Mucosa of descending colon (tissue), 3 donors: Measurements from ENCODE around the gene TBX10. TPM values are rescaled to one million over a fixed set of nuclear protein-coding genes. Genes with fewer than 3 reads are reported as not detected.
A peak's percentile ranks its signal among the peaks of the same experiment; 100 is the strongest.

Source experiments
- ATAC-seq: fragments of 200-7000 bp; cut with Tn5 transposase; one replicate; pipeline ENCODE4 v1.9.1; 2020; ENCODE audit warnings: mild to moderate bottlenecking, moderate library complexity
- DNase-seq, 3 donors: peaks; one replicate each; pipeline ENCODE4 v3.0.0-alpha.2; 2020
- H3K36me3 ChIP-seq: fragments of 200-600 bp; one replicate; pipeline ENCODE4 v1.8.0; 2021; ENCODE audit warnings: low read depth, mild to moderate bottlenecking
- H3K4me1 ChIP-seq: fragments of 200-600 bp; one replicate; pipeline ENCODE4 v1.8.0; 2021; ENCODE audit warnings: low read depth, mild to moderate bottlenecking
- H3K4me3 ChIP-seq: fragments of 200-600 bp; one replicate; pipeline ENCODE4 v1.8.0; 2021; ENCODE audit warnings: mild to moderate bottlenecking
- H3K9me3 ChIP-seq: fragments of 200-600 bp; one replicate; pipeline ENCODE4 v1.8.0; 2021; ENCODE audit warnings: mild to moderate bottlenecking
- intact Hi-C, 2 donors: fragments of 100-400 bp; cut with DNase I in 1 of 2; cut with micrococcal nuclease in 1 of 2; formaldehyde crosslinking; loops; one replicate each; pipeline versions ENCODE4 v1.11.0 to v1.11.1; 2022; cut with DNase I, micrococcal nuclease
- total RNA-seq, 3 donors: library from RNA; stranded (reverse); fragmentation: NEBNext Ultra II Directional in 2 of 3; extraction: Animal tissue kit (Norgen Biotek cat#: 25700) in 2 of 3; gene quantifications; one replicate each; pipeline versions ENCODE4 v1.2.1 to v1.2.4, GENCODE V29; 2021 to 2023
- TF ChIP-seq, protein P1 (sequence below): fragments of 200-600 bp; IDR thresholded peaks from one replicate; pipeline ENCODE4 v1.8.0; 2022; ENCODE audit warnings: antibody characterized with exemption, mild to moderate bottlenecking
- donor health status: DM: no; HTN: no; CAD: no; lungs with moderate emphysema.
- donor health status: DM: no; HTN: no; CAD: no.
- donor health status: DM: no; HTN: yes; CAD: no.

TBX10 gene
- total RNA-seq, 3 donors from 2014 or later = 3.7 to 19.1 (median 9.6) TPM

- H3K36me3 ChIP-seq = no peaks in the 10 kb centered on the region
- DNase-seq (peak in 2 of 3 donors; percentile 79 to 83), ATAC-seq (peak; percentile 22)
- no peak overlapping the region for H3K4me3 ChIP-seq
- H3K4me1 ChIP-seq = peaks cover 19% of the 10 kb centered on the region
- H3K9me3 ChIP-seq = no peaks in the 10 kb centered on the region
- TF ChIP-seq, protein P1, sequence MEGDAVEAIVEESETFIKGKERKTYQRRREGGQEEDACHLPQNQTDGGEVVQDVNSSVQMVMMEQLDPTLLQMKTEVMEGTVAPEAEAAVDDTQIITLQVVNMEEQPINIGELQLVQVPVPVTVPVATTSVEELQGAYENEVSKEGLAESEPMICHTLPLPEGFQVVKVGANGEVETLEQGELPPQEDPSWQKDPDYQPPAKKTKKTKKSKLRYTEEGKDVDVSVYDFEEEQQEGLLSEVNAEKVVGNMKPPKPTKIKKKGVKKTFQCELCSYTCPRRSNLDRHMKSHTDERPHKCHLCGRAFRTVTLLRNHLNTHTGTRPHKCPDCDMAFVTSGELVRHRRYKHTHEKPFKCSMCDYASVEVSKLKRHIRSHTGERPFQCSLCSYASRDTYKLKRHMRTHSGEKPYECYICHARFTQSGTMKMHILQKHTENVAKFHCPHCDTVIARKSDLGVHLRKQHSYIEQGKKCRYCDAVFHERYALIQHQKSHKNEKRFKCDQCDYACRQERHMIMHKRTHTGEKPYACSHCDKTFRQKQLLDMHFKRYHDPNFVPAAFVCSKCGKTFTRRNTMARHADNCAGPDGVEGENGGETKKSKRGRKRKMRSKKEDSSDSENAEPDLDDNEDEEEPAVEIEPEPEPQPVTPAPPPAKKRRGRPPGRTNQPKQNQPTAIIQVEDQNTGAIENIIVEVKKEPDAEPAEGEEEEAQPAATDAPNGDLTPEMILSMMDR = no peak
- intact Hi-C loops = no loop called here
These were observed 5.0 kb downstream of the TBX10 start for GRCh38 chr11:67634366-67635230.

DNA sequence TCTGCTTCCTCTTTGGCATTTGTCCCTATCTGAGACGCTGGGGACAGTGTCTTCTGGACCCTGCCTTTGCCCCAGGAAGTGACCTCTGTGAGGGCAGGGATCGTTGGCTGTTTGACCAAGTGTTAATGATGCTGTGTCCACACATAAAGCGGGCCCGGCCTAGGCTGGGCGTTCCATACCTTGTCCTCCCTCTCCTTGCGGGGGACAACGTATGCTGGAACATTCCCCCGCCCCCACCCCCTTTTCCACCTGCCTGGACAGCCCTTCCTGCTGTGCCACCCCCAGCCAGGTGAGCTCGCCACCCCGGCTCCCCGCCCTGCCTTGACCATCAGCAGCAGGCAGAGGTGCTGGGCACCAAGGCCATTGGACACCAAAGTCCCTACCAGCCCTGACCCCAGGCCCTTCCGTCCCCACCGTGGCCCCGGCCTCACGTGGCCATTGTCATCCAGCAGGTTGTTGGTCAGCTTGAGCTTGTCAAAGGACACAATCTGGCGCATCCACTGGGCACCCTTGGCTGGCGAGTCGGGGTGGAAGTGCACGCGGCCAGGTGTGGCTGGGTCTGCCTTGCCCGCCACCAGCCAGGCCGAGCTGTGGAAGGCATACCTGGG is 5.7 kb downstream of the TBX10 start:
- peaks cover 23% of the 10 kb centered on the region for H3K4me1 ChIP-seq
- no peak for ATAC-seq
- DNase-seq = peak in 1 of 3 donors; percentile 68
- TF ChIP-seq, protein P1 = no peak
- H3K4me3 ChIP-seq = no peak overlapping the region
- intact Hi-C loops = no loop called here
- no peaks in the 10 kb centered on the region for H3K9me3 ChIP-seq
- H3K36me3 ChIP-seq = no peaks in the 10 kb centered on the region

GRCh38 chr11:67632982-67633755 is 6.4 kb downstream of the TBX10 start:
- DNase-seq = peak in 2 of 3 donors; percentile 40 to 58

DNA sequence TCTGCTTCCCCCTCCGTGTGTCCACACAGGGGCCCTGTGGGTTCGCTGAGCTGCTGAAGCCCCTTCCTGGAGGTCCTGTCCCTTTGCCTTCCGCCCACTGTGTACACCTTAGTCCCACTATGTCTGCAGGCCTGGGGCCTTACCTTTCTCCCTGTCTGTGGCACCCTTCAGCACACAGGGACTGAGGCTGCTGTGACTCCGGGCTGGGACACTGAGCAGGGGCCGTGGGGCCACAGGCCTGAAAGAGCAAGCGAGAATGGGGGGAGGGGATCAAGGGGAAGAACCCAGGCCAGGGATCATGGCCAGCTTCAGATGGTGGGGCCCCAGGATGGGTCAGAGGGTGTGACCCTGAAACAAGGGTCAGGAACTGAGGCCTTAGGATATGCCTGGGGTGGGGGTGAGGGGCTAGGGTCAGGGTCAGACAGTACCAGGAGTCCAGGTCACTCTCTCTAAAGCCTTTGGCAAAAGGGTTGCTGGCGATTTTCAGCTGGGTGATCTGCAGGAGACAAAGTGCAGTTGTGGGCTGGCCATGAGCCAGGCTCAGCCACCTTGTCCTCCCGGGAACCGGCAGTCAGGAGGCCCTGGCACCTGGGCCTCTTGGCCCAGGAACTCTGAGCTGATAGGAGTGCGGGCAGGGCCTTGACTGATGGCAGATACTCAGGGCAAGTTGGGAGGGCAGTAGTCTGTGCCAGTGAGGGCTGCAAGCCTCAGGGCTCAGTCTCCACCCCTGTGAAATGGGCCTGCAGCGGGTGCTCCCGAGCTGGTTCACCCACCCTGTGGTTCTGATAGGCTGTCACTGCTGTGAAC is 7.2 kb downstream of the TBX10 start:
- Histone ChIP-seq H3K4me1 (peaks cover 27% of the 10 kb centered on the region), H3K4me3 (no peak overlapping the region), H3K36me3 (no peaks in the 10 kb centered on the region), H3K9me3 (no peaks in the 10 kb centered on the region)
- TF ChIP-seq, protein P1 = no peak
- DNase-seq (peak; percentile 80 to 84 (median 83)), ATAC-seq (peak; percentile 13)
- intact Hi-C loops = no loop called here

More at GRCh38 chr11:67632982-67633755, 6.4 kb downstream of the TBX10 start:
- Histone ChIP-seq H3K9me3 (no peaks in the 10 kb centered on the region), H3K4me3 (no peak overlapping the region), H3K36me3 (no peaks in the 10 kb centered on the region), H3K4me1 (peaks cover 27% of the 10 kb centered on the region)
- ATAC-seq = no peak
- TF ChIP-seq, protein P1 = no peak
- intact Hi-C loops = no loop called here

- intact Hi-C loops = no loop called here
- TF ChIP-seq, protein P1 = no peak
- no peak for DNase-seq
- Histone ChIP-seq H3K36me3 (no peaks in the 10 kb centered on the region), H3K4me3 (no peak overlapping the region), H3K9me3 (no peaks in the 10 kb centered on the region), H3K4me1 (peaks cover 27% of the 10 kb centered on the region)
- no peak for ATAC-seq
These were observed 7.7 kb downstream of the TBX10 start for GRCh38 chr11:67631853-67632174.
